ENCODE data around the gene RAB17. TPM values are rescaled to one million over a fixed set of nuclear protein-coding genes. Genes with fewer than 3 reads are reported as not detected.
A peak's percentile ranks its signal among the peaks of the same experiment; 100 is the strongest.

The RAB17 gene
- total and polyA plus RNA-seq, 12 donors: 1.9 to 7.6 (median 4.8) TPM

GRCh38 chr2:237575869-237576862 is 14.4 kb downstream of the RAB17 start:
- H3K36me3 ChIP-seq: no peaks in the 10 kb centered on the region
- WGBS, 2 donors: 90 to 91% methylated on average over 27 of the region's 27 CpGs
- TF ChIP-seq CTCF (IDR thresholded peaks at IDR 0.05): no peak
- H3K4me3 ChIP-seq: no peak overlapping the region
- H3K4me1 ChIP-seq: peaks cover 0 to 54% (median 13%) of the 10 kb centered on the region in 9 donors
- H3K9me3 ChIP-seq: no peaks in the 10 kb centered on the region
- ATAC-seq (no peak), DNase-seq (no peak)
- H3K27ac ChIP-seq: peak overlapping the region in 2 of 10 donors; percentile 21 to 28
- H3K27me3 ChIP-seq: no peaks in the 10 kb centered on the region
- intact Hi-C loops (cut with DNase I): loop anchor here in 9 of 10 donors (10.0 kb wide), 5 partner anchors 151 to 481 kb away; partner anchors contain the start of gene COL6A3 (in 1 of the 9)

GRCh38 chr2:237574894-237575868 is 15.4 kb downstream of the RAB17 start:
- DNase-seq (peak; percentile 30 to 42), ATAC-seq (peak in 4 of 8 donors; percentile 18 to 58 (median 38))
- no peak for TF ChIP-seq CTCF (IDR thresholded peaks at IDR 0.05)
- Histone ChIP-seq H3K36me3 (no peaks in the 10 kb centered on the region), H3K27ac (peak overlapping the region in 4 of 10 donors; percentile 28 to 46 (median 30)), H3K4me3 (peak overlapping the region in 2 of 10 donors; percentile 17 to 24), H3K4me1 (peaks cover 0 to 53% (median 12%) of the 10 kb centered on the region in 9 donors), H3K27me3 (no peaks in the 10 kb centered on the region), H3K9me3 (no peaks in the 10 kb centered on the region)
- intact Hi-C loops (cut with DNase I): loop anchor here in 9 of 10 donors (5.0 to 10.0 kb wide), 7 partner anchors 150 to 480 kb away; partner anchors contain the start of gene COL6A3 (in 1 of the 9)
- WGBS, 2 donors: 64 to 72% methylated on average over 25 of the region's 25 CpGs

- Histone ChIP-seq H3K4me3 (no peak overlapping the region), H3K27ac (peak overlapping the region in 1 of 10 donors; percentile 28), H3K4me1 (peaks cover 0 to 48% (median 12%) of the 10 kb centered on the region in 9 donors), H3K36me3 (no peaks in the 10 kb centered on the region), H3K27me3 (no peaks in the 10 kb centered on the region), H3K9me3 (no peaks in the 10 kb centered on the region)
- 83 to 89% methylated on average over 9 of the region's 9 CpGs for WGBS, 2 donors
- ATAC-seq (no peak), DNase-seq (no peak)
- intact Hi-C loops (cut with DNase I): loop anchor here in 9 of 10 donors (5.0 to 10.0 kb wide), 7 partner anchors 150 to 480 kb away; partner anchors contain the start of gene COL6A3 (in 1 of the 9)
- no peak for TF ChIP-seq CTCF (IDR thresholded peaks at IDR 0.05)
These were observed 16.1 kb downstream of the RAB17 start for GRCh38 chr2:237574467-237574866.

All from heart right ventricle (tissue), 16 donors.